ENCODE measurements around the gene GDPD4.

DNA sequence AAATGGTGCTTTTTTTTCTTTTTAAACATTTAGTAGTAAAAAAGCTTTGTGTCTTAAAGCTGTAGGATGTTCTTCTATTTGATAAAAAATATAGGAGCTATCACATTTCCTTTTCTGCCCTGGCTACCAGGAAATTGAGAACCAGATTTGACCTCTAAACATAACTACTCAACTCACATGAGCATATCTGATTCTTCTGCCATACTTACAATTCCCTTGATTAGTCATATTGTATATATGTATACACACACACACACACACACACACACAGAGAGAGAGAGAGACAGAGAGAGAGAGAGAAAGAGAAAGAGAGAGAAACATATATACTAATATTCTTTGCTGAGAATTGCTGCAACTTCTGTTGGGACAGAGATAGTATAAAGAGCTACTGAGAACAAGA is 23.0 kb upstream of the GDPD4 start:
- TF ChIP-seq, protein P1, sequence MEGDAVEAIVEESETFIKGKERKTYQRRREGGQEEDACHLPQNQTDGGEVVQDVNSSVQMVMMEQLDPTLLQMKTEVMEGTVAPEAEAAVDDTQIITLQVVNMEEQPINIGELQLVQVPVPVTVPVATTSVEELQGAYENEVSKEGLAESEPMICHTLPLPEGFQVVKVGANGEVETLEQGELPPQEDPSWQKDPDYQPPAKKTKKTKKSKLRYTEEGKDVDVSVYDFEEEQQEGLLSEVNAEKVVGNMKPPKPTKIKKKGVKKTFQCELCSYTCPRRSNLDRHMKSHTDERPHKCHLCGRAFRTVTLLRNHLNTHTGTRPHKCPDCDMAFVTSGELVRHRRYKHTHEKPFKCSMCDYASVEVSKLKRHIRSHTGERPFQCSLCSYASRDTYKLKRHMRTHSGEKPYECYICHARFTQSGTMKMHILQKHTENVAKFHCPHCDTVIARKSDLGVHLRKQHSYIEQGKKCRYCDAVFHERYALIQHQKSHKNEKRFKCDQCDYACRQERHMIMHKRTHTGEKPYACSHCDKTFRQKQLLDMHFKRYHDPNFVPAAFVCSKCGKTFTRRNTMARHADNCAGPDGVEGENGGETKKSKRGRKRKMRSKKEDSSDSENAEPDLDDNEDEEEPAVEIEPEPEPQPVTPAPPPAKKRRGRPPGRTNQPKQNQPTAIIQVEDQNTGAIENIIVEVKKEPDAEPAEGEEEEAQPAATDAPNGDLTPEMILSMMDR (IDR thresholded peaks at IDR 0.05) = no peak
- no peak for TF ChIP-seq POLR2A (IDR thresholded peaks at IDR 0.05)

Data from uterus (tissue), 2 donors.